GM23338 (cell line): Measurements from ENCODE around the gene C20orf141. TPM values are rescaled to one million over a fixed set of nuclear protein-coding genes. Genes with fewer than 3 reads are reported as not detected.

ENCODE experiments used
- ATAC-seq: fragments of 200-7000 bp; cut with Tn5 transposase; 3 replicates; pipeline ENCODE4 v1.9.1; 2020
- DNase-seq: peaks from one replicate; pipeline ENCODE4 v3.0.0-alpha.2; 2015; ENCODE audit warnings: low spot score
- H2AFZ ChIP-seq: fragments of 200-600 bp; sonication (generic); 2 replicates; pipeline ENCODE4 v1.8.0; 2016; ENCODE audit warnings: antibody characterized with exemption, mild to moderate bottlenecking, moderate library complexity
- H3F3A ChIP-seq: fragments of 200-600 bp; sonication (generic); replicated peaks from 2 replicates; pipeline ENCODE4 v1.8.0; 2017; ENCODE audit warnings: antibody characterized with exemption, mixed run types, low read depth
- H3K27ac ChIP-seq: fragments of 200-600 bp; sonication (generic); 2 replicates; pipeline ENCODE4 v1.6.1; 2016; ENCODE audit warnings: low read depth
- H3K27me3 ChIP-seq: fragments of 200-600 bp; sonication (generic); 2 replicates; pipeline ENCODE4 v1.8.0; 2016; ENCODE audit warnings: mild to moderate bottlenecking, mixed run types, moderate library complexity; ENCODE audit not compliant: insufficient read depth
- H3K36me3 ChIP-seq: fragments of 200-600 bp; sonication (generic); 2 replicates; pipeline ENCODE4 v1.8.0; 2016; ENCODE audit warnings: mild to moderate bottlenecking; ENCODE audit not compliant: insufficient read depth
- H3K4me1 ChIP-seq: fragments of 200-600 bp; sonication (generic); 2 replicates; pipeline ENCODE4 v1.8.0; 2016; ENCODE audit warnings: mild to moderate bottlenecking, moderate library complexity; ENCODE audit not compliant: insufficient read depth
- H3K4me2 ChIP-seq: fragments of 200-600 bp; sonication (generic); 2 replicates; pipeline ENCODE4 v1.7.1; 2017; ENCODE audit warnings: mixed run types
- H3K4me3 ChIP-seq: fragments of 200-600 bp; sonication (generic); 2 replicates; pipeline ENCODE4 v1.6.1; 2016; ENCODE audit warnings: mixed run types
- H3K79me2 ChIP-seq: fragments of 200-600 bp; sonication (generic); replicated peaks from 2 replicates; pipeline ENCODE4 v1.8.0; 2017; ENCODE audit warnings: mild to moderate bottlenecking; ENCODE audit not compliant: insufficient read depth
- H3K9me2 ChIP-seq: fragments of 200-600 bp; sonication (generic); 2 replicates; pipeline ENCODE4 v1.8.0; 2017; ENCODE audit not compliant: insufficient read depth
- H4K20me1 ChIP-seq: fragments of 200-600 bp; sonication (generic); replicated peaks from 2 replicates; pipeline ENCODE4 v1.8.0; 2017; ENCODE audit warnings: mild to moderate bottlenecking; ENCODE audit not compliant: insufficient read depth
- H3K27ac Mint-ChIP-seq: 2 replicates; pipeline ENCODE4 v1.8.0; 2020; ENCODE audit warnings: inconsistent platforms, mild to moderate bottlenecking, moderate library complexity, mixed read lengths
- H3K27me3 Mint-ChIP-seq: 3 replicates; pipeline ENCODE4 v1.8.0; 2022; ENCODE audit warnings: low read depth, mild to moderate bottlenecking, moderate library complexity, mixed read lengths, inconsistent platforms; ENCODE audit not compliant: insufficient read depth, poor library complexity
- H3K36me3 Mint-ChIP-seq: 3 replicates; pipeline ENCODE4 v1.8.0; 2021; ENCODE audit warnings: low read depth, mild to moderate bottlenecking, inconsistent platforms, moderate library complexity, mixed read lengths
- H3K4me1 Mint-ChIP-seq: 3 replicates; pipeline ENCODE4 v1.8.0; 2020; ENCODE audit warnings: mild to moderate bottlenecking, inconsistent platforms, mixed read lengths
- H3K4me3 Mint-ChIP-seq: 3 replicates; pipeline ENCODE4 v1.8.0; 2021; ENCODE audit warnings: moderate library complexity, mild to moderate bottlenecking, inconsistent platforms, mixed read lengths
- H3K9me3 Mint-ChIP-seq: 3 replicates; pipeline ENCODE4 v1.8.0; 2020; ENCODE audit warnings: moderate library complexity, mild to moderate bottlenecking, inconsistent platforms, mixed read lengths
- EZH2phosphoT487 ChIP-seq: fragments of 200-600 bp; sonication (generic); IDR thresholded peaks from one replicate; pipeline ENCODE4 v1.8.1; 2018; ENCODE audit warnings: antibody characterized with exemption; ENCODE audit not compliant: unreplicated experiment
- POLR2AphosphoS5 ChIP-seq: IDR thresholded peaks from 2 replicates; pipeline ENCODE4 v1.6.1; 2016; ENCODE audit warnings: antibody characterized with exemption, low read depth
- REST ChIP-seq: IDR thresholded peaks from one replicate; pipeline ENCODE4 v1.6.1; 2018; ENCODE audit warnings: antibody characterized with exemption; ENCODE audit not compliant: unreplicated experiment
- ZNF462 ChIP-seq: fragments of 250-450 bp; sonication (Bioruptor Pico); IDR thresholded peaks from 2 replicates; pipeline ENCODE4 v1.5.0; 2020; ENCODE audit warnings: mild to moderate bottlenecking, moderate library complexity
- polyA plus RNA-seq: library from polyadenylated mRNA; unstranded; fragments of >200 nt; fragmentation: Nextera tagmentation; extraction: Ambion mirVana; gene quantifications from 2 replicates; pipeline ENCODE4 v1.2.1, GENCODE V29; 2016
- total RNA-seq: library from RNA; depleted of rRNA; stranded (reverse); fragments of >200 nt; shearing (Covaris generic); gene quantifications from 2 replicates; pipeline ENCODE4 v1.2.3, GENCODE V29; 2014
- TF ChIP-seq, protein P1 (sequence below), 2 experiments: fragments of 200-600 bp in 1 of 2; sonication (generic) in 1 of 2; conservative IDR thresholded peaks; 2 replicates each; pipeline versions ENCODE4 v1.5.1 to v1.6.1; 2016 to 2017; ENCODE audit warnings: antibody characterized with exemption in 2 of 2, low read depth in 2 of 2, mild to moderate bottlenecking in 2 of 2, moderate library complexity in 1 of 2

Gene C20orf141
- total and polyA plus RNA-seq, 2 experiments from 2014 or later, result not detected

DNA sequence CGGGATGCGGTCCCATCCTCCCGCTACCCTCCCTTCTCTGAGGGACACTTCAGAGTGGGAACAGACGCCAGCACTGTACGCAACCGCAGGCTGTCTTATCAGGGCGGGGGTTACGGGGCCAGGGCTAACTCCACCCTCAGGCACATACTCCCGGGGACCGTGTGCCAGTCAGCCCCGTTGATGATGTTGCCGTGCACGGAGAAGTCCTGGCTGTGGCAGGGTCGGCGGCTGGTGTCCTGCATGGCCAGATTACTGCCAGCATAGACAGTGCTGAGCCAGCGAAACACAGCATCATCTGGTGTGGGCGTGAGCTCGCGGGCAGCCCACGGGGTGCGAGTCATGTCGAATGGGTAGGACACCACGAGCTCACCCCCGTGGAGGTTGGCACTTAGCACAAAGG, 19.3 kb upstream of the C20orf141 start:
- Histone ChIP-seq H3K4me1 (peaks cover 10% of the 10 kb centered on the region; the same call in 1 of the 2 replicates), H3K4me2 (no peak overlapping the region), H3K79me2 (no peaks in the 10 kb centered on the region), H3K27me3 (peaks cover 16% of the 10 kb centered on the region), H3K36me3 (no peaks in the 10 kb centered on the region), H4K20me1 (peaks cover 8% of the 10 kb centered on the region; the same call in 1 of the 2 replicates), H3F3A (no peaks in the 10 kb centered on the region), H3K4me3 (no peak overlapping the region), H2AFZ (no peak overlapping the region), H3K27ac (no peak overlapping the region), H3K9me2 (no peaks in the 10 kb centered on the region)
- TF ChIP-seq POLR2AphosphoS5, result no peak
- TF ChIP-seq EZH2phosphoT487, result no peak
- no peak for TF ChIP-seq REST
- no peak overlapping the region for H3K4me3 Mint-ChIP-seq
- no peak for DNase-seq
- no peak overlapping the region for H3K27ac Mint-ChIP-seq
- peaks cover 15% of the 10 kb centered on the region for H3K4me1 Mint-ChIP-seq
- peaks cover 10% of the 10 kb centered on the region for H3K27me3 Mint-ChIP-seq
- H3K9me3 Mint-ChIP-seq, result no peaks in the 10 kb centered on the region
- peaks cover 33% of the 10 kb centered on the region for H3K36me3 Mint-ChIP-seq
- no peak for ATAC-seq

DNA sequence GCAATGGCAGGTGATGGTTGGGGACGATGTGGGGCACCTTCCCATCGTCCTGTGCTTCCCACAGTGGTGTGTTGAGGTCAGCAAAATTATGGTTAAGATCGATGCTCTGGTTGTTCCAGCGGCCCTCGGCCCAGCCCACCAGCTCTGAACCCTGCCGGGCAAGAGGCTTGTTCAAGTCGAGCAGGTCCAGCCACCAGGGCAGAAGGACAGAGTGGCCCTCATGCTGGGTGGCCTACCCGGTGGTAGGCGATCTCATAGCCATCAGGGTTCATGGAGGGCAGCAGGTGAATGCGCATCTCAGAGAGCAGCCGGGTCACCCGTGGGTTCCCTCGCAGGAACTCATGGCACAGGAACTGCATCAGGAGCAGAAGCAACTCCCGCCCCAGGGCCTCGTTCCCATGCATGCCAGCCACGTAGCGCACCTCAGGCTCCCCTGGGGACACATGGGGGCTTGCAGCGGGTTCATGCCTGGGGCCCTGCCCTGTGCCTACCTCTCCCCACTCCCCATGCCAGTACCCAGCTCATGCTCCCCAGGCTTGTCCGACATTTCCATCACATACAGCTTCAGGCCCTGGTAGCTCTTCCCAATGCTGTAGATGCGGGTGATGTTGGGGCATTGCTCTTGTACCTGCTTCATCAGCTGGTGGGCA, 18.7 kb upstream of the C20orf141 start:
- peaks cover 13% of the 10 kb centered on the region; the same call in 1 of the 2 replicates for H3K4me1 ChIP-seq
- no peak for DNase-seq
- H3K27ac Mint-ChIP-seq, result no peak overlapping the region
- H2AFZ ChIP-seq, result no peak overlapping the region
- no peaks in the 10 kb centered on the region for H3K9me2 ChIP-seq
- no peak overlapping the region for H3K4me3 Mint-ChIP-seq
- no peak overlapping the region for H3K4me3 ChIP-seq
- H3K36me3 Mint-ChIP-seq, result peaks cover 33% of the 10 kb centered on the region
- H3K79me2 ChIP-seq, result no peaks in the 10 kb centered on the region
- H3K4me2 ChIP-seq, result no peak overlapping the region
- H3F3A ChIP-seq, result 0 out of 2 replicates have a peak, but pooled peaks cover 4% of the 10 kb centered on the region
- H4K20me1 ChIP-seq, result peaks cover 8% of the 10 kb centered on the region; the same call in 1 of the 2 replicates
- peaks cover 16% of the 10 kb centered on the region for H3K27me3 Mint-ChIP-seq
- peaks cover 23% of the 10 kb centered on the region for H3K27me3 ChIP-seq
- H3K4me1 Mint-ChIP-seq, result peaks cover 20% of the 10 kb centered on the region
- ATAC-seq, result no peak
- H3K36me3 ChIP-seq, result no peaks in the 10 kb centered on the region
- no peaks in the 10 kb centered on the region for H3K9me3 Mint-ChIP-seq
- H3K27ac ChIP-seq, result no peak overlapping the region
- TF ChIP-seq ZNF462 (CRISPR knock-in tag), result no peak
- TF ChIP-seq, protein P1, sequence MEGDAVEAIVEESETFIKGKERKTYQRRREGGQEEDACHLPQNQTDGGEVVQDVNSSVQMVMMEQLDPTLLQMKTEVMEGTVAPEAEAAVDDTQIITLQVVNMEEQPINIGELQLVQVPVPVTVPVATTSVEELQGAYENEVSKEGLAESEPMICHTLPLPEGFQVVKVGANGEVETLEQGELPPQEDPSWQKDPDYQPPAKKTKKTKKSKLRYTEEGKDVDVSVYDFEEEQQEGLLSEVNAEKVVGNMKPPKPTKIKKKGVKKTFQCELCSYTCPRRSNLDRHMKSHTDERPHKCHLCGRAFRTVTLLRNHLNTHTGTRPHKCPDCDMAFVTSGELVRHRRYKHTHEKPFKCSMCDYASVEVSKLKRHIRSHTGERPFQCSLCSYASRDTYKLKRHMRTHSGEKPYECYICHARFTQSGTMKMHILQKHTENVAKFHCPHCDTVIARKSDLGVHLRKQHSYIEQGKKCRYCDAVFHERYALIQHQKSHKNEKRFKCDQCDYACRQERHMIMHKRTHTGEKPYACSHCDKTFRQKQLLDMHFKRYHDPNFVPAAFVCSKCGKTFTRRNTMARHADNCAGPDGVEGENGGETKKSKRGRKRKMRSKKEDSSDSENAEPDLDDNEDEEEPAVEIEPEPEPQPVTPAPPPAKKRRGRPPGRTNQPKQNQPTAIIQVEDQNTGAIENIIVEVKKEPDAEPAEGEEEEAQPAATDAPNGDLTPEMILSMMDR (conservative IDR thresholded peaks at IDR 0.05; ENCODE audit: low read depth in 2 of 2), result no peak
- TF ChIP-seq POLR2AphosphoS5, result no peak
